Panc1 (cell line): ENCODE results near the gene CAMSAP3. TPM values are rescaled to one million over a fixed set of nuclear protein-coding genes. Genes with fewer than 3 reads are reported as not detected.

ENCODE experiments used
- ATAC-seq: fragments of 200-7000 bp; cut with Tn5 transposase; 2 replicates; pipeline ENCODE4 v1.9.1; 2020; ENCODE audit warnings: mild to moderate bottlenecking, moderate library complexity
- BruUV-seq: library from RNA; stranded (reverse); fragments of 400-500 nt; replicated peaks from 2 replicates; lab custom pipeline; 2021; lab: Mats Ljungman, UMichigan
- CTCF ChIA-PET: fragments of 300-600 bp; sonication (Branson Sonifier 250); formaldehyde crosslinking; loops from one replicate; lab custom pipeline; 2022; ENCODE audit warnings: antibody characterized with exemption; lab: Charles Lee
- POLR2A ChIA-PET: fragments of 300-600 bp; sonication (Branson Sonifier 250); formaldehyde crosslinking; loops from one replicate; lab custom pipeline; 2022; ENCODE audit warnings: antibody characterized with exemption; lab: Charles Lee
- DNase-seq: peaks from one replicate; pipeline ENCODE4 v3.0.0-alpha.2; 2010; ENCODE audit warnings: low read depth, low spot score
- H3K27ac ChIP-seq: 2 replicates; pipeline ENCODE4 v1.5.1; 2011; ENCODE audit warnings: mild to moderate bottlenecking, low read length, inconsistent platforms
- H3K27me3 ChIP-seq: fragments of 200-500 bp; sonication (Bioruptor generic); 2 replicates; pipeline ENCODE4 v1.6.0; 2014; ENCODE audit warnings: low read length, inconsistent platforms; ENCODE audit not compliant: control insufficient read depth, insufficient read depth
- H3K36me3 ChIP-seq: fragments of 200-500 bp; sonication (Bioruptor generic); 2 replicates; pipeline ENCODE4 v1.5.1; 2014; ENCODE audit warnings: inconsistent platforms, mild to moderate bottlenecking, low read length, moderate library complexity; ENCODE audit not compliant: control insufficient read depth, insufficient read depth
- H3K4me1 ChIP-seq: 2 replicates; pipeline ENCODE4 v1.5.1; 2011; ENCODE audit warnings: inconsistent platforms, mild to moderate bottlenecking, low read length, moderate library complexity; ENCODE audit not compliant: control insufficient read depth, insufficient read depth
- H3K4me3 ChIP-seq, 2 experiments: 2 replicates each; pipeline ENCODE4 v1.5.1; 2011 to 2012; ENCODE audit warnings: low read depth in 2 of 2, low read length in 2 of 2, mild to moderate bottlenecking in 2 of 2, inconsistent platforms in 1 of 2, moderate library complexity in 1 of 2
- H3K9me3 ChIP-seq: fragments of 200-500 bp; sonication (Bioruptor generic); 2 replicates; pipeline ENCODE4 v1.5.1; 2014; ENCODE audit warnings: low read depth, mild to moderate bottlenecking, inconsistent platforms, low read length, moderate library complexity; ENCODE audit not compliant: control insufficient read depth, insufficient read depth
- CTCF ChIP-seq: fragments of 450-650 bp; IDR thresholded peaks from 2 replicates; pipeline ENCODE4 v1.5.1; 2017; ENCODE audit warnings: mild to moderate bottlenecking
- POLR2AphosphoS5 ChIP-seq: IDR thresholded peaks from 2 replicates; pipeline ENCODE4 v1.6.1; 2012; ENCODE audit warnings: mild to moderate bottlenecking, low read depth, low read length, moderate library complexity
- REST ChIP-seq, 2 experiments: IDR thresholded peaks; 2 replicates each; pipeline ENCODE4 v1.6.1; 2011 to 2012; ENCODE audit warnings: low read depth in 2 of 2, control low read depth in 1 of 2, low read length in 1 of 2, mild to moderate bottlenecking in 1 of 2, moderate library complexity in 1 of 2; ENCODE audit not compliant: insufficient read depth in 1 of 2
- SIN3A ChIP-seq: IDR thresholded peaks from 2 replicates; pipeline ENCODE4 v1.6.1; 2012; ENCODE audit warnings: low read depth, mild to moderate bottlenecking, low read length, moderate library complexity, borderline replicate concordance; ENCODE audit not compliant: insufficient read depth
- TCF7L2 ChIP-seq: IDR thresholded peaks from 2 replicates; pipeline ENCODE4 v1.6.1; 2011; ENCODE audit warnings: mild to moderate bottlenecking, low read depth, low read length, inconsistent platforms
- in situ Hi-C: cut with HindIII; loops from 2 replicates; pipeline ENCODE4 v1.10.0; 2016; ENCODE audit warnings: low sequenced_read_pairs, low pct_unique_long_range_greater_than_20kb
- intact Hi-C: fragments of 100-400 bp; cut with micrococcal nuclease; formaldehyde crosslinking; loops from one replicate; pipeline ENCODE4 v1.10.0; 2022; ENCODE audit not compliant: unreplicated experiment
- total RNA-seq: library from RNA; stranded (reverse); gene quantifications from one replicate; pipeline ENCODE4 v1.2.1, GENCODE V29; 2021; ENCODE audit not compliant: unreplicated experiment

The CAMSAP3 gene
- total RNA-seq, 1 experiment from 2014 or later: 1.7 TPM

- Histone ChIP-seq H3K9me3 (no peaks in the 10 kb centered on the region), H3K27me3 (no peaks in the 10 kb centered on the region), H3K27ac (no peak overlapping the region), H3K36me3 (no peaks in the 10 kb centered on the region), H3K4me3 (no peak overlapping the region), H3K4me1 (no peaks in the 10 kb centered on the region)
- in situ Hi-C loops: no loop called here
- POLR2A ChIA-PET: no interaction called here
- TF ChIP-seq CTCF: no peak
- TF ChIP-seq POLR2AphosphoS5: no peak
- CTCF ChIA-PET: no interaction called here
- no TSS peak for BruUV-seq
- intact Hi-C loops: no loop called here
- no peak for ATAC-seq
- no peak for DNase-seq
Measured at GRCh38 chr19:7559102-7559501, 36.6 kb upstream of the CAMSAP3 start.

- no peak overlapping the region for H3K27ac ChIP-seq
- TF ChIP-seq TCF7L2: no peak
- TF ChIP-seq REST (IDR thresholded peaks at IDR 0.05; ENCODE audit: insufficient read depth in 1 of 2, low read depth in 2 of 2, low read length in 1 of 2): no peak
- TF ChIP-seq SIN3A: no peak
- TF ChIP-seq POLR2AphosphoS5: no peak
- no peak for TF ChIP-seq CTCF
- no peak overlapping the region for H3K4me3 ChIP-seq
- intact Hi-C loops: loop anchor here (10.0 kb wide), 1 partner anchor 245 kb away; no protein-coding TSS in a partner anchor
- in situ Hi-C loops: no loop called here
- no peaks in the 10 kb centered on the region for H3K9me3 ChIP-seq
- ATAC-seq (no peak; the same call in 1 of the 2 replicates), DNase-seq (no peak)
- H3K36me3 ChIP-seq: no peaks in the 10 kb centered on the region
- H3K27me3 ChIP-seq: no peaks in the 10 kb centered on the region
- ChIA-PET POLR2A (no interaction called here), CTCF (no interaction called here)
- BruUV-seq: no TSS peak
- H3K4me1 ChIP-seq: no peaks in the 10 kb centered on the region
Measured at GRCh38 chr19:7560255-7560654, 35.4 kb upstream of the CAMSAP3 start.
